Large intestine (tissue), 12 donors: Measurements from ENCODE around the gene PRLR. TPM values are rescaled to one million over a fixed set of nuclear protein-coding genes. Genes with fewer than 3 reads are reported as not detected.
A peak's percentile ranks its signal among the peaks of the same experiment; 100 is the strongest.

ENCODE experiments used
- DNase-seq, 2 donors: peaks; one replicate each; pipeline versions ENCODE4 v3.0.0 to v3.0.0-alpha.2; 2013
- H3K27ac ChIP-seq: one replicate; pipeline ENCODE4 v1.5.1; 2013; ENCODE audit warnings: low read length
- H3K27me3 ChIP-seq: 2 replicates; pipeline ENCODE4 v1.6.1; 2013; ENCODE audit warnings: low read length; ENCODE audit not compliant: control insufficient read depth, insufficient read depth
- H3K36me3 ChIP-seq: 2 replicates; pipeline ENCODE4 v1.6.1; 2013; ENCODE audit warnings: low read length; ENCODE audit not compliant: control insufficient read depth, insufficient read depth
- H3K4me1 ChIP-seq: one replicate; pipeline ENCODE4 v1.6.1; 2013; ENCODE audit warnings: low read length; ENCODE audit not compliant: control insufficient read depth, insufficient read depth
- H3K4me3 ChIP-seq: one replicate; pipeline ENCODE4 v1.5.1; 2013; ENCODE audit warnings: low read length
- H3K9me3 ChIP-seq: one replicate; pipeline ENCODE4 v1.6.1; 2013; ENCODE audit warnings: mild to moderate bottlenecking, low read depth, low read length, moderate library complexity; ENCODE audit not compliant: control insufficient read depth
- WGBS: methylation state at CpG from one replicate; pipeline ENCODE4 v1.1.5; 2013; ENCODE audit warnings: low lambda C conversion rate; ENCODE audit not compliant: insufficient coverage; 5-methylcytosine and 5-hydroxymethylcytosine counted together
- long read RNA-seq, 11 donors: transcript quantifications; one replicate each; lab custom pipeline, GENCODE V29; 2026
- polyA plus RNA-seq: library from polyadenylated mRNA; unstranded; fragments of 120-200 nt; gene quantifications from one replicate; pipeline ENCODE4 v1.2.1, GENCODE V29; 2013

PRLR gene
- polyA plus RNA-seq = 56.0 TPM
- long read RNA-seq, donor 1 = 0 reads
- long read RNA-seq, donor 2, full-length matches to known transcripts = 1 of 9 reads
- long read RNA-seq, donor 2, partial matches to known transcripts = 8 of 9 reads
- long read RNA-seq, donor 2, other reads (novel, unspliced or antisense) = 0 of 9 reads
- long read RNA-seq, donor 3, full-length matches to known transcripts = 2 of 8 reads
- long read RNA-seq, donor 3, partial matches to known transcripts = 0 of 8 reads
- long read RNA-seq, donor 3, other reads (novel, unspliced or antisense) = 6 of 8 reads
- long read RNA-seq, donor 4 = 0 reads
- long read RNA-seq, donor 5 = 0 reads
- long read RNA-seq, donor 6, partial matches to known transcripts = 0 of 5 reads
- long read RNA-seq, donor 6, other reads (novel, unspliced or antisense) = 5 of 5 reads
- long read RNA-seq, donor 7, full-length matches to known transcripts = 1 of 1 reads
- long read RNA-seq, donor 7, partial matches to known transcripts = 0 of 1 reads
- long read RNA-seq, donor 7, other reads (novel, unspliced or antisense) = 0 of 1 reads
- long read RNA-seq, donor 8, full-length matches to known transcripts = 2 of 2 reads
- long read RNA-seq, donor 8, partial matches to known transcripts = 0 of 2 reads
- long read RNA-seq, donor 8, other reads (novel, unspliced or antisense) = 0 of 2 reads
- long read RNA-seq, donor 9 = 0 reads
- long read RNA-seq, donor 10 = 0 reads
- long read RNA-seq, donor 11, full-length matches to known transcripts = 1 of 1 reads
- long read RNA-seq, donor 11, partial matches to known transcripts = 0 of 1 reads
- long read RNA-seq, donor 11, other reads (novel, unspliced or antisense) = 0 of 1 reads

GRCh38 chr5:35230038-35230611 is at the start of gene PRLR:
TSS of gene PRLR (minus strand) at chr5:35230487. CDS start at chr5:35089620, 140,867 bp downstream.
- Histone ChIP-seq H3K27me3 (peaks cover 5% of the 10 kb centered on the region), H3K9me3 (peaks cover 3% of the 10 kb centered on the region), H3K36me3 (no peaks in the 10 kb centered on the region), H3K4me3 (peak within 1 kb of the TSS; percentile 67), H3K4me1 (peaks cover 17% of the 10 kb centered on the region), H3K27ac (peak within 1 kb of the TSS; percentile 92)
- DNase-seq = peak; percentile 66 to 93
- no CpG with 5 or more reads among the region's 42 CpGs for WGBS

GRCh38 chr5:35274839-35275509 is 44.7 kb upstream of the PRLR start:
- Histone ChIP-seq H3K4me3 (no peak overlapping the region), H3K27ac (no peak overlapping the region), H3K4me1 (no peaks in the 10 kb centered on the region), H3K36me3 (no peaks in the 10 kb centered on the region), H3K9me3 (no peaks in the 10 kb centered on the region), H3K27me3 (no peaks in the 10 kb centered on the region)
- WGBS = 0% methylated on average over 1 of the region's 2 CpGs
- no peak for DNase-seq

GRCh38 chr5:35269006-35269405 is 38.7 kb upstream of the PRLR start:
- WGBS = no CpG with 5 or more reads among the region's 1 CpG
- Histone ChIP-seq H3K4me3 (no peak overlapping the region), H3K27ac (no peak overlapping the region), H3K9me3 (no peaks in the 10 kb centered on the region), H3K27me3 (no peaks in the 10 kb centered on the region), H3K36me3 (no peaks in the 10 kb centered on the region), H3K4me1 (no peaks in the 10 kb centered on the region)
- no peak for DNase-seq

- no CpG with 5 or more reads among the region's 3 CpGs for WGBS
- Histone ChIP-seq H3K4me1 (no peaks in the 10 kb centered on the region), H3K27me3 (no peaks in the 10 kb centered on the region), H3K27ac (no peak overlapping the region), H3K9me3 (no peaks in the 10 kb centered on the region), H3K36me3 (no peaks in the 10 kb centered on the region), H3K4me3 (no peak overlapping the region)
- DNase-seq = no peak
Measured at GRCh38 chr5:35266276-35266675, 36.0 kb upstream of the PRLR start.

- no peaks in the 10 kb centered on the region for H3K9me3 ChIP-seq
- no peak for DNase-seq
- H3K27ac ChIP-seq = no peak overlapping the region
- no peaks in the 10 kb centered on the region for H3K27me3 ChIP-seq
- no CpG with 5 or more reads among the region's 2 CpGs for WGBS
- no peak overlapping the region for H3K4me3 ChIP-seq
- no peaks in the 10 kb centered on the region for H3K36me3 ChIP-seq
- no peaks in the 10 kb centered on the region for H3K4me1 ChIP-seq
Measured at GRCh38 chr5:35264509-35264908, 34.2 kb upstream of the PRLR start.

- Histone ChIP-seq H3K27ac (no peak overlapping the region), H3K27me3 (no peaks in the 10 kb centered on the region), H3K9me3 (no peaks in the 10 kb centered on the region), H3K4me1 (no peaks in the 10 kb centered on the region), H3K36me3 (no peaks in the 10 kb centered on the region), H3K4me3 (no peak overlapping the region)
- WGBS = 70% methylated on average over 1 of the region's 2 CpGs
- DNase-seq = peak in 1 of 2 donors; percentile 34
Measured at GRCh38 chr5:35263266-35263877, 33.1 kb upstream of the PRLR start.

GRCh38 chr5:35253582-35253981 is 23.3 kb upstream of the PRLR start:
- 100% methylated on average over 1 of the region's 3 CpGs for WGBS
- no peak for DNase-seq
- Histone ChIP-seq H3K4me3 (no peak overlapping the region), H3K4me1 (no peaks in the 10 kb centered on the region), H3K27ac (no peak overlapping the region), H3K27me3 (no peaks in the 10 kb centered on the region), H3K36me3 (no peaks in the 10 kb centered on the region), H3K9me3 (peaks cover 3% of the 10 kb centered on the region)

GRCh38 chr5:35252963-35253362 is 22.7 kb upstream of the PRLR start:
- H3K9me3 ChIP-seq = peaks cover 3% of the 10 kb centered on the region
- DNase-seq = no peak
- WGBS = no CpG with 5 or more reads among the region's 2 CpGs
- no peaks in the 10 kb centered on the region for H3K36me3 ChIP-seq
- peaks cover 1% of the 10 kb centered on the region for H3K4me1 ChIP-seq
- no peak overlapping the region for H3K4me3 ChIP-seq
- H3K27me3 ChIP-seq = no peaks in the 10 kb centered on the region
- no peak overlapping the region for H3K27ac ChIP-seq

GRCh38 chr5:35248843-35249780 is 18.8 kb upstream of the PRLR start:
- 71% methylated on average over 3 of the region's 5 CpGs for WGBS
- Histone ChIP-seq H3K27me3 (no peaks in the 10 kb centered on the region), H3K9me3 (peaks cover 3% of the 10 kb centered on the region), H3K36me3 (no peaks in the 10 kb centered on the region), H3K4me3 (no peak overlapping the region), H3K4me1 (peaks cover 22% of the 10 kb centered on the region), H3K27ac (no peak overlapping the region)
- peak in 1 of 2 donors; percentile 49 for DNase-seq
